ENCODE data around the gene STXBP5.

Gene STXBP5

GRCh38 chr6:147212622-147213021 is 8.4 kb downstream of the STXBP5 start:
- DNase-seq, result no peak

- DNase-seq, result no peak
These were observed 9.6 kb downstream of the STXBP5 start for GRCh38 chr6:147213772-147214171.

GRCh38 chr6:147214248-147215227 is 10.3 kb downstream of the STXBP5 start:
- no peak for DNase-seq

GRCh38 chr6:147216915-147217314 is 12.7 kb downstream of the STXBP5 start:
- DNase-seq, result no peak

DNA sequence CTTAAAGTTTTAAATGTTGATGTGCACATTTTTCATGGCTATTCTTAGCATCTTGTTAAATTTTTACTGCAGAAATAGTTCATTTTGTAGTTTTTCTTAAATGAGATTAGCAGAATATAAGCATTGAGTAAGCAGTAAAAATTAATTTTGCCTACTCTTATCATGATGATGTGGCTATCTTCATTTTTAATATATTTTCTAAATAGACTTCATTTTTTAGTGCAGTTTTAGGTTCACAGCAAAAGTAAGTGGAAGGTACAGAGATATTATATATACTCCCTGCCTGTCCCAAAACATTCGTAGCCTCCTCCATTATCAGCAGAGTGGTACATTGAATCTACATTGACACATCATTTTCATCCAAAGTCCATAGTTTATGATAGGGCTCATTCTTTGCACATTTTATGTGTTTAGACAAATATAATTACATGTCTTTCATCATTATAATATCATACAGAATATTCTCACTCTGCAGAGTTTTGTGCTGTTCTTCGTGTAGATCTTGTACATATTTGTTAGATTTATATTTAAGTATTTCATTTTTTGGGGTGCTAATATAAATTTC is 13.7 kb downstream of the STXBP5 start:
- no peak for DNase-seq

GRCh38 chr6:147218797-147219196 is 14.6 kb downstream of the STXBP5 start:
- no peak for DNase-seq

- DNase-seq, result no peak
These were observed 15.2 kb downstream of the STXBP5 start for GRCh38 chr6:147219463-147219862.

DNA sequence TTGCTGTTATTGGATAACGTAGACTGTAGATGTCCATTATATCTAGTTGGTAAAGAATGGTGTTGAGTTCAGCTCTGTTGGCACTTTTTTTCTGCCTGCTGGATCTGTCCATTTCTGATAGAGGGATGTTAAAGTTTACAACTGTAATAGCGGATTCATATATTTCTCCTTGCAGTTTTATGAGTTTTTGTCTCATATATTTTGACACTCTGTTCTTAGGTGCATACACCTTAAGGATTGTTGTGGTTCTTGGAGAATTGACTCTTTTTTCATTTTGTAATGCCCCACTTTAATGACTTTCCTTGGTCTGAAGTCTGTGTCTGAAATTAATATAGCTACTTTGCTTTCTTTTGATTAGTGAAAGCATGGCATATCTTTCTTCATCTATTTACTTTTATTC is 16.1 kb downstream of the STXBP5 start:
- DNase-seq, result no peak

DNA sequence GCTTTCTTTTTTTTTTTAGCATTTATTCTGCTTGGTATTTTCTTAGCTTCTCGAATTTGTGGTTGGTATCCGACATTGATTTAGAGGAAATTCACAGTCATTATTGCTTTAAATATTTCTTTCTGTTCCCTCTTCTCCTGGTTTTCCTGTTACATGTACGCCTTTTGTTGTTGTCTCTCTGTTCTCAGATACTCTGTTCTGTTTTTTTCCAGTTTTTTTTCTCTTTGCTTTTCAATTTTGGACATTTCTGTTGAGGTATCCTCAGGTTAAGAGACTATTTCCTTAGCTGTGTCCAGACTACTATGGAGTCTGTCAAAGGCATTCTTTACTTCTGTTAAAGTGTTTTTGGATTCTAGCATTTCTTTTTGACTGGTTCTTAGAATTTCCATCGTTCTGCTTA is 17.5 kb downstream of the STXBP5 start:
- DNase-seq, result no peak

- DNase-seq, result no peak
These were observed 18.1 kb downstream of the STXBP5 start for GRCh38 chr6:147222160-147222838.

GRCh38 chr6:147223736-147224135 is 19.5 kb downstream of the STXBP5 start:
- no peak for DNase-seq

DNA sequence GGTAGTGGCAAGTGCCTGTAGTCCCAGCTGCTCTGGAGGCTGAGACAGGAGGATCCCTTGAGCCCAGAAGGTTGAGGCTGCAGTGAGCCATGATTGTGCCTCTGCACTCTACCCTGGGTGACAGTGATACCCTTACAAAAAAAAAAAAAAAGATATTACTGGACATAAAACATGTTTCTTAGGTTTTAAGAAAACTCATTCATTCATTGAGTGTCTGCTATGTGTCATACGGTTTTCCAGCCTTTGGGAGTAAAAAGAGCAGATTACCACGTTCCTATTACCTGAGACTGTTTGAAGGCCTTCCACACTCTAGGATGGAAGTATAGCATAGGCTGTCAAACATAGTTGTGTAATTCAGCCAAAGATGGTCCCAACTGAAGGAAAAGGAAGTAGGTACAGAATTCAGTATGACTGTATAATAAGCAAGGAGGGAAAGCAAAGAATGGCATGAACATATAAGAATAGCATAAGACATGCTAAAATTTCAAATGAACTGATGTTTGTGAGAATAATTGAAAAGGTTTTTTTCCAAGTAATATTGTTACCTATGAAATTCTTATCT is 22.0 kb downstream of the STXBP5 start:
- DNase-seq, result no peak

DNA sequence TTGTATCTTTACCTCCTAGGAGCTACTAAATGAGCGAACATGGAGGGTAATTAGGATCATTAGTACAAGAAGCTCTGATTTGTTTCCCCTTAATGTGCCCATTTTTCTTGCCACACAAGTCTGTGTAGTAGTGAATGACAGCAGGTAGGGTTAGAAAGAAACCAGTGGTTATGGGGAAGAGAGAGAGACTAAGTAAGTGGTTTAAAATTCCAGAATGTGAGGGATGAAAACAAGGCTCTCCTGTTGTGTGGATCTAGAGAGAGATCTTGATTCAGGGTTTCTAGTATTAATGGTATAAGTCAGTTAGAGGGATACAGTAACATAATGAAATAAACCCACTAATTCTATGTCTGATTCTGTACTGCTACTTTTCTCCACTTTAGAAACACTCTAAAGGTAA is 22.7 kb downstream of the STXBP5 start:
- DNase-seq, result no peak

- DNase-seq, result no peak
These were observed 23.6 kb downstream of the STXBP5 start for GRCh38 chr6:147227770-147228320.

- no peak for DNase-seq
These were observed 27.4 kb downstream of the STXBP5 start for GRCh38 chr6:147231589-147231988.

DNA sequence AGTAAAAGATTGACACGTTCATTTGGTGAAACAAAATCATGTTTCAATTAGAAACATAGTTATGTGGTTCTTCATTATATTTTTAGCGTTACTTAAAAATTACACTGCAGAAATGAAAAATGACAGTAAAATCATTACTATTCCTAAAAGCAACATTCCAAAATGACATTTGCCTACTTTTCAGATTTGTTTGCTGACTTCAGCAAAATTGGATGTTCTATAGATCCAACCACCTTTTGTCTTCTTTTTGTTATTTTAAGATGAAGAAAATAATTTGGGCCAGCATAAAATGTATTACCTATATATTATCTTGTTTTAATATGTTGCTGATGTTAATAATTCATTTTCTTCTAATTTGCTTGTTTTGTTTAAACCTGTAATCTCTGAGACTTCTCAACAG is 30.5 kb downstream of the STXBP5 start:
- no peak for DNase-seq

DNA sequence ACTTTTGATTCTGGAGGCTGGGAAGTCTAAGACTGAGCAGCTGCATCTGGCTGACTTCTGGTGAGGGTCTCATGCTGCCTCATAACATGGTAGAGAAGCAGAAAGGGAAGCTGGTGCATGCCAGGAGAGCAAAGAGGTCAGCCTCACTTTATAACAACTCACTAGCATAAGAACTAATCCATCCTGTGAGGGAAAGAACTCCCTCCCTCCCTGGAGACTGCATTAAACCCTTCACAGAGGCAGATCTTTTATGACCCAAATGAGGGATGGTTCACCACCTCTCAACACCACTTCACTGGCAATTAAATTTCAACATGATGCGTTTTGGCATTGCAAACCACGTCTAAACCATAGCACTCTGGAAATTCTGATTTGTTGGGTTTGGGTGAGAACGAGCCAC is 33.9 kb downstream of the STXBP5 start:
- DNase-seq, result no peak

GRCh38 chr6:147238906-147239305 is 34.7 kb downstream of the STXBP5 start:
- DNase-seq, result no peak

GRCh38 chr6:147244832-147245231 is 40.6 kb downstream of the STXBP5 start:
- DNase-seq, result no peak

DNA sequence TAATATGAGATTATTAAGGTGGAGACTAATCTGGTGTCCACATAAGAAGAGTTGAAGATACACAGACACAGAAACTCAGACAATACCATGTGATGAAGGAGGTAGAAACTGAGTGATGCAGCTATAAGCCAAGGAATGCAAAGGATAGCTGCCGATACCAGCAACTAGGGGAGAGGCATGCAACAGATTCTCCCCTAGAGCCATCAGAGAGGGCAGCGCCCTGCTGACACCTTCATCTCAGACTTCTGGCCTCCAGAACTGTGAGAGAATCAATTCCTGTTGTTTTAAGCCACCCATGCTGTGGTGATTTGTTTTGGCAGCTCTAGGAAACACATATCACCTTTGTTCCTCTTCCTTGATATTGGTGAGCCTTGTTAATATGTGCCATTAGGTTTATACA is 41.5 kb downstream of the STXBP5 start:
- no peak for DNase-seq

DNA sequence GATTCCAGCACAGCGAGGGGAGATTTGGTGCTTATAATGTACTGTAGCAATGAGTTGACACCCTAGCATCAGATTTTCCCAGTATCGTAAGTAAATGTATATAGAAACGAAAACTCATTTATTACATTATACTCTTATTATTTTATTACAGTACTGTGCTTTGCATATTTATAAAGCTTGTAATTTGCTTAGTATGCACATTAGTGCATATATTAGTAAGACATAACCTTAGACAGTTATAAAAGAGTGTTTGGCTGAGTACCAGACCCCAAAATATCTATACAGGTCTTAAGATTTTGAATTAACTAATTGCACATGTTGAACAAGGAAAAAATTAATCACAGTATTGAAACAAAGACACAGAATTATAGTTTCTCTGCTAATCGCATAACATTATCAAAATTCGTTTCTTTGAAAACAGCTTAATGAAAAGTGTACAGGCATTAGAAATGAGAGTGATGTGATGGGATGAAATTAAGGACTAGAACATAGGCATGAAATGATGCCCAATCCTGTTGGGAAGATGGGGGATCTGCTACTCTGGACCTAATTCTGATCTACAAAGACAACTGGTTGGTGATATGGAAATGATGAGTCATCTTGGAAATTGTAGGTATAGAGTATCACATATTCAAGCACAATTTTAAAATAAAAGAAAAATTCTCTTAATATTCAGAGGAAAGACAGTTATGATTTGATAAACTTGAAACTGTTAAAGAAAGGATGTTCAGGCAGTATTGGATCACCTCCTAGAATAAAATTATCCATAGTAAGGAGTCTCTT is 42.8 kb downstream of the STXBP5 start:
- DNase-seq, result no peak

DNA sequence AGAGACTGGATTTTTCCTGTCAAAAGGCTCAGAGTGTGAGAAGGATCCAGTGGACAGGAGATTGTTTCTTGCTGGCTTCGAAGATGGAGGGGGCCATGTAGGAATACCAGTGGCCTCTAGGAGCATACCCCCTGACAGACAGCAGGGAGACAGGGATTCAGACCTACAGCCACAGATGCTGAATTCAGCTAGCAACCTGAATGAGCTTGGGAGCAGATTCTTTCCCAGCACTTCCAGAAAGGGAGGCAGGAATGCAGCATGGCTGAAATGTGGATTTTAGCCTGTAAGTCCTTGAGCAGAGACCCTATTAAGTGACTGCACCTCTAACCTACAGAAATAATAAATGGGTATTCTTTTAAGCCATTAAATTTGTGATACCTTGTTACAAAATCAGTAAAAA is 44.6 kb downstream of the STXBP5 start:
- no peak for DNase-seq

All from midbrain (tissue), 1 donor.